ENCODE results near the gene FLACC1.
"Not testable (repeated sequence)": the region's sequence is repeated elsewhere in the genome, so short reads cannot be mapped to it uniquely, and the experiment has no call there.

The FLACC1 gene

GRCh38 chr2:201348758-201349157 is 8.4 kb downstream of the FLACC1 start:
- no peak for FAIRE-seq

GRCh38 chr2:201347138-201347537 is 10.0 kb downstream of the FLACC1 start:
- no peak for FAIRE-seq

- no peak for FAIRE-seq
Measured at GRCh38 chr2:201345625-201346213, 11.4 kb downstream of the FLACC1 start.

- FAIRE-seq = no peak
Measured at GRCh38 chr2:201344663-201345366, 12.3 kb downstream of the FLACC1 start.

GRCh38 chr2:201343559-201343958 is 13.6 kb downstream of the FLACC1 start:
- FAIRE-seq = no peak

- FAIRE-seq = no peak
Measured at GRCh38 chr2:201342923-201343322, 14.2 kb downstream of the FLACC1 start.

- FAIRE-seq = no peak
Measured at GRCh38 chr2:201329409-201329808, 27.7 kb downstream of the FLACC1 start.

GRCh38 chr2:201327678-201328077 is 29.5 kb downstream of the FLACC1 start:
- no peak for FAIRE-seq

GRCh38 chr2:201322772-201323171 is 34.4 kb downstream of the FLACC1 start:
- FAIRE-seq = no peak

- no peak for FAIRE-seq
Measured at GRCh38 chr2:201320701-201321100, 36.4 kb downstream of the FLACC1 start.

GRCh38 chr2:201320257-201320656 is 36.9 kb downstream of the FLACC1 start:
- no peak for FAIRE-seq

- FAIRE-seq = no peak
Measured at GRCh38 chr2:201319511-201319910, 37.6 kb downstream of the FLACC1 start.

- no peak for FAIRE-seq
Measured at GRCh38 chr2:201313362-201313761, 43.8 kb downstream of the FLACC1 start.

- no peak for FAIRE-seq
Measured at GRCh38 chr2:201308914-201309313, 48.2 kb downstream of the FLACC1 start.

- no peak for FAIRE-seq
Measured at GRCh38 chr2:201307876-201308275, 49.3 kb downstream of the FLACC1 start.

- not testable (repeated sequence) for FAIRE-seq
Measured at GRCh38 chr2:201299929-201300328, 57.2 kb downstream of the FLACC1 start.

GRCh38 chr2:201298462-201299052 is 58.6 kb downstream of the FLACC1 start:
- FAIRE-seq = no peak

GRCh38 chr2:201290457-201291148 is 66.5 kb downstream of the FLACC1 start:
- not testable (repeated sequence) for FAIRE-seq

GRCh38 chr2:201285499-201285898 is 71.6 kb downstream of the FLACC1 start:
- FAIRE-seq = no peak

- no peak for FAIRE-seq
Measured at GRCh38 chr2:201280191-201281040, 76.7 kb downstream of the FLACC1 start.

GRCh38 chr2:201279079-201279478 is 78.1 kb downstream of the FLACC1 start:
- FAIRE-seq = no peak

GRCh38 chr2:201276511-201276910 is 80.6 kb downstream of the FLACC1 start:
- no peak for FAIRE-seq

- FAIRE-seq = no peak
Measured at GRCh38 chr2:201275990-201276389, 81.2 kb downstream of the FLACC1 start.
